GM12875 (cell line): ENCODE results near the gene MDM1.

ENCODE experiments used
- H3K4me3 ChIP-seq: one replicate; pipeline ENCODE4 v1.5.1; 2011; ENCODE audit warnings: low read depth, low read length, control low read depth
- TF ChIP-seq, protein P1 (sequence below): IDR thresholded peaks from 2 replicates; pipeline ENCODE4 v1.5.1; 2011; ENCODE audit warnings: low read depth, mild to moderate bottlenecking, control low read depth, inconsistent platforms, low read length, moderate library complexity, borderline replicate concordance; ENCODE audit not compliant: insufficient read depth

Gene MDM1

GRCh38 chr12:68276402-68276930 lies 55.7 kb downstream of the MDM1 start:
- H3K4me3 ChIP-seq = no peak overlapping the region
- TF ChIP-seq, protein P1, sequence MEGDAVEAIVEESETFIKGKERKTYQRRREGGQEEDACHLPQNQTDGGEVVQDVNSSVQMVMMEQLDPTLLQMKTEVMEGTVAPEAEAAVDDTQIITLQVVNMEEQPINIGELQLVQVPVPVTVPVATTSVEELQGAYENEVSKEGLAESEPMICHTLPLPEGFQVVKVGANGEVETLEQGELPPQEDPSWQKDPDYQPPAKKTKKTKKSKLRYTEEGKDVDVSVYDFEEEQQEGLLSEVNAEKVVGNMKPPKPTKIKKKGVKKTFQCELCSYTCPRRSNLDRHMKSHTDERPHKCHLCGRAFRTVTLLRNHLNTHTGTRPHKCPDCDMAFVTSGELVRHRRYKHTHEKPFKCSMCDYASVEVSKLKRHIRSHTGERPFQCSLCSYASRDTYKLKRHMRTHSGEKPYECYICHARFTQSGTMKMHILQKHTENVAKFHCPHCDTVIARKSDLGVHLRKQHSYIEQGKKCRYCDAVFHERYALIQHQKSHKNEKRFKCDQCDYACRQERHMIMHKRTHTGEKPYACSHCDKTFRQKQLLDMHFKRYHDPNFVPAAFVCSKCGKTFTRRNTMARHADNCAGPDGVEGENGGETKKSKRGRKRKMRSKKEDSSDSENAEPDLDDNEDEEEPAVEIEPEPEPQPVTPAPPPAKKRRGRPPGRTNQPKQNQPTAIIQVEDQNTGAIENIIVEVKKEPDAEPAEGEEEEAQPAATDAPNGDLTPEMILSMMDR = no peak

GRCh38 chr12:68272732-68273131 lies 59.4 kb downstream of the MDM1 start:
- no peak overlapping the region for H3K4me3 ChIP-seq
- TF ChIP-seq, protein P1 = no peak

DNA sequence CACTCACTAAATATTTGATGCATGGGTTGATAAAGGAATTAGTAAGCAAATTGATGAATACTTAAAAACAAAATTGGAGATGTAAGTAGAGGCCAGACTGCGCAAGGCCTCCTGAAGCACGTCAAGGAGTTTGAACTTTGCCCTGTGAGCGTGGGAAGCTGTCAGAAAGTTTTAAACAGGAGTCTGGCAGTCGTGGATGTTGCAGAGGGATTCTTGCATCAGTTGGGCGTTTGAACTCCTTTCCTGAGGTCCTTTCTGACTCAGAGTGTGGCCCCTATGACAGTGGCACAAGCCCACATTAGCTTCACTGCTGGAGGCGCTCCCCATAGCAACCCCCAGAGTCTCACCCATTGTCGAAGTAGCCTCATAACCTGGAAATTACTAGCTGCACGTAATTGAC lies 60.8 kb downstream of the MDM1 start:
- TF ChIP-seq, protein P1 = no peak
- H3K4me3 ChIP-seq = no peak overlapping the region

DNA sequence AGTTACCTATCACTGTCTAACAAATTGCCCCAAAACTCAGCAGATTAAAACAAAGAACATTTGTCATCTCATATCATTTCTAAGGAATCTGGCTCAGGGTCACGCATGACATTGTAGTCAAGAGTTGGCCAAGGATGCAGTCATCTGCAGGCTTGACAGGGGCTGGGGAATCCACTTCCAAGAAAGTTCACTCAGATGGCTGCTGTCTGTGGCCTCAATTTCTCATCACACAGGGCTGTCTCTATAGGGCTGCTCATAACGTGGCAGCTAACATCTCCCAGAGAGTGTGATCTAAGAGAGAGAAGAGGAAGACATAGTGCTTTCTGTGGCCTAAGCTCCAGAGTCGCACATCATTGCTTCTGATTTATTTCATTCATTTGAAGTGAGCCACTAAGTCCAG lies 61.8 kb downstream of the MDM1 start:
- TF ChIP-seq, protein P1 = no peak
- no peak overlapping the region for H3K4me3 ChIP-seq

DNA sequence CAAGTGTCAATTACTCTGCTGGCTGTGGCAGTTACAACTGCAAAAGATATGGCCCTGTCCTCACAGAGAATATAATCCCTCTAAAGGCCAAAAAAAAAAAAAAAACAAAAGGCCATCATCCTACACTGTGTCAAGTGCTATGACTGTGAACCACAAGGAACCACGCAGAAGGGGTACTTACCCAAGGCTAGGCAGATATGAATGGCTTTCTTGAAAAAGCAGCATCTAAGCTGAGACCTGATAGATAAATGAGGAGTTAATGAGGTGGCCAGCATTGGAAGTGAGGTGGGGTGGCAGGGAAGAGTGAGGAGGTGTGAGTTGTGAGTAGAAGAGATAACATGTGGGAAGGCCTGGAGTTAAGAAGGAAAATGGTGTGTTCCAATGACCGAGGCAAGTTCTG lies 62.4 kb downstream of the MDM1 start:
- H3K4me3 ChIP-seq = no peak overlapping the region
- TF ChIP-seq, protein P1 = no peak

DNA sequence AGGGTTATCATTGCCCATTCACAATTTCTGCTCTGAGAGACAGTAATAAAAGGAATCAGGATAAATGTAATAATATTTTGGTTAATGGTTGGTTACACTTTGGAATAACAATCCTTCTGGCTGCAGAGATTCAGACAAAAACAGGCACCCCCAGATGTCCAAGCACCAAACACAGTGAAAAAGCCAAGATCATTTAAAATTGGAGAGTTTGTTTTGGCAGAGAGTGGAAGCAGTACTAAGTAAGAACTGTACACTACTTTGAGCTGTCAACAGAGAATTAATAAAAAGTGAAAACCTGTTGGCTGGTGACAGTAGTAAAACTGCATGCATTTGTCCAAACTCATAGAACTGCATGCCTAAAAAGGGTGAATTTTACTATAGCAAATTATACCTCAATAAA lies 63.2 kb downstream of the MDM1 start:
- no peak overlapping the region for H3K4me3 ChIP-seq
- TF ChIP-seq, protein P1 = no peak

- TF ChIP-seq, protein P1 = no peak
- no peak overlapping the region for H3K4me3 ChIP-seq
Measured at GRCh38 chr12:68267892-68268396, 64.2 kb downstream of the MDM1 start.
